Activated CD4-positive, alpha-beta T cell treated with anti-CD3 and anti-CD28 coated beads for 36 hours (primary cell): ENCODE data around the gene NUDT16L1. TPM values are rescaled to one million over a fixed set of nuclear protein-coding genes. Genes with fewer than 3 reads are reported as not detected.
"Not testable (repeated sequence)": the region's sequence is repeated elsewhere in the genome, so short reads cannot be mapped to it uniquely, and the experiment has no call there.

Experiments used
- ATAC-seq: fragments of 200-7000 bp; cut with Tn5 transposase; one replicate; pipeline ENCODE4 v1.10.0; 2021; ENCODE audit warnings: mild to moderate bottlenecking, moderate library complexity
- CTCF ChIA-PET: fragments of 350-600 bp; sonication (Branson Sonifier 250); formaldehyde crosslinking; loops from one replicate; lab custom pipeline; 2021; ENCODE audit warnings: antibody characterized with exemption; lab: Charles Lee
- POLR2A ChIA-PET: fragments of 350-600 bp; sonication (Branson Sonifier 250); formaldehyde crosslinking; loops from one replicate; lab custom pipeline; 2021; ENCODE audit warnings: antibody characterized with exemption, inconsistent platforms; lab: Charles Lee
- DNase-seq: peaks from one replicate; pipeline ENCODE4 v3.0.0-alpha.2; 2020
- H3K27ac Mint-ChIP-seq: one replicate; pipeline ENCODE4 v1.8.0; 2021; ENCODE audit warnings: mixed read lengths
- H3K27me3 Mint-ChIP-seq: one replicate; pipeline ENCODE4 v1.8.0; 2021; ENCODE audit warnings: mixed read lengths
- H3K36me3 Mint-ChIP-seq: one replicate; pipeline ENCODE4 v1.8.0; 2021; ENCODE audit warnings: low read depth, mixed read lengths
- H3K4me1 Mint-ChIP-seq: one replicate; pipeline ENCODE4 v1.8.0; 2021; ENCODE audit warnings: mixed read lengths
- H3K4me3 Mint-ChIP-seq: one replicate; pipeline ENCODE4 v1.8.0; 2021; ENCODE audit warnings: mild to moderate bottlenecking, moderate library complexity, mixed read lengths
- H3K9me3 Mint-ChIP-seq: one replicate; pipeline ENCODE4 v1.8.0; 2021; ENCODE audit warnings: low read depth, mixed read lengths
- intact Hi-C, 2 experiments: fragments of 100-400 bp; cut with DNase I in 1 of 2; cut with micrococcal nuclease in 1 of 2; formaldehyde crosslinking; loops; one replicate each; pipeline versions ENCODE4 v1.14.2 to v1.15.1; 2022 to 2024; cut with DNase I, micrococcal nuclease
- total RNA-seq, 2 experiments: library from RNA; stranded (reverse); gene quantifications; one replicate each; pipeline ENCODE4 v1.2.3, GENCODE V29; 2021

The NUDT16L1 gene
- total RNA-seq, 2 experiments from 2014 or later, result 16.4 to 22.5 TPM

DNA sequence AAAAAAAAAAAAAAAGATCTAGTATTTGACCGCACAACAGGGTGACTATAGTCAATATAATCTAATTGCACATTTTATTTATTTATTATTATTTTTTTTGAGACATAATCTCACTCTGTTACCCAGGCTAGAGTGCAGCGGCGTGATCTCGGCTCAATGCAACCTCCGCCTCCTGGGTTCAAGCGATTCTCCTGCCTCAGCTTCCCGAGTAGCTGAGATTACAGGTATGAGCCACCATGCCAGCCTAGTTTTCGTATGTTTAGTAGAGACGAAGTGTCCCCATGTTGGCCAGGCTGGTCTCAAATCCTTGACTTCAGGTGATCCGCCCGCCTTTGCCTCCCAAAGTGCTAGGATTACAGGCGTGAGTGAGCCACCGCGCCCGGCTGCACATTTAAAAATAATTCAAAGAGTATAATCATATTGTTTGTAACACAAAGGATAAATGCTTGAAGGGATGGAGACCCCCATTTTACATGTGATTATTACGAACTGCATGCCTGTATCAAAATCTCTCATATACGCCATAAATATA is 39.9 kb downstream of the NUDT16L1 start:
- H3K27me3 Mint-ChIP-seq, result no peaks in the 10 kb centered on the region
- ATAC-seq (no peak), DNase-seq (no peak)
- ChIA-PET POLR2A (interaction anchor here (1.3 to 1.6 kb wide), 3 partner anchors 38 to 117 kb away, joined by 4 to 10 read pairs (median 5); partner anchors contain the start of gene NUDT16L1), CTCF (interaction anchor here (0.6 to 1.6 kb wide), 4 partner anchors 185 to 479 kb away, joined by 3 to 7 read pairs (median 3); no protein-coding TSS in a partner anchor)
- peak overlapping the region; percentile 58 for H3K27ac Mint-ChIP-seq
- H3K9me3 Mint-ChIP-seq, result no peaks in the 10 kb centered on the region
- peaks cover 11% of the 10 kb centered on the region for H3K36me3 Mint-ChIP-seq
- intact Hi-C loops, result no loop called here
- peaks cover 13% of the 10 kb centered on the region for H3K4me1 Mint-ChIP-seq
- peak overlapping the region; percentile 86 for H3K4me3 Mint-ChIP-seq

DNA sequence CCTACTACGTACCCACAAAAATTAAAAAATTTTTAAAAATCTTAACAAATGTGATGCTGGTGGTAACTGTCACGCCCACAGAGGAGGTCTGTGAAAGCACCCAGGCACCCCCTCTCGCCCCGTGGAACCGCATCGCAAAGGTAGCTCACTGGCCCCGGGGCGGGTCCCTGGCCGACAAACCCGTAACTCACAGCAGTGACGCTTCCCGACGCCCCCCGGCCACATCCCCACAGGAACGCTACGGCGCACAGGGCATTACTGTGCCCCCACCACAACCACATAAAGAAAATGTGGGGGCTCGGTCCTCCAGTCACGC is 40.3 kb downstream of the NUDT16L1 start:
- ChIA-PET CTCF (interaction anchor here (0.6 to 1.8 kb wide), 8 partner anchors 35 to 480 kb away, joined by 3 to 7 read pairs (median 4); partner anchors contain the start of gene NUDT16L1), POLR2A (interaction anchor here (1.0 to 1.8 kb wide), 6 partner anchors 35 to 118 kb away, joined by 3 to 10 read pairs (median 4); partner anchors contain the start of genes NUDT16L1 and ROGDI)
- Mint-ChIP-seq H3K27me3 (no peaks in the 10 kb centered on the region), H3K4me1 (peaks cover 13% of the 10 kb centered on the region), H3K27ac (peak overlapping the region; percentile 58), H3K4me3 (peak overlapping the region; percentile 86), H3K36me3 (peaks cover 8% of the 10 kb centered on the region), H3K9me3 (no peaks in the 10 kb centered on the region)
- DNase-seq, result peak; percentile 51
- peak; percentile 5 for ATAC-seq
- intact Hi-C loops, result loop anchor here (1.0 to 2.0 kb wide), 21 partner anchors 34 to 853 kb away; partner anchors contain the start of genes MGRN1 (in 2 of the 2), NUDT16L1 (in 2 of the 2), ROGDI (in 2 of the 2) and ZNF500 (in 2 of the 2)

DNA sequence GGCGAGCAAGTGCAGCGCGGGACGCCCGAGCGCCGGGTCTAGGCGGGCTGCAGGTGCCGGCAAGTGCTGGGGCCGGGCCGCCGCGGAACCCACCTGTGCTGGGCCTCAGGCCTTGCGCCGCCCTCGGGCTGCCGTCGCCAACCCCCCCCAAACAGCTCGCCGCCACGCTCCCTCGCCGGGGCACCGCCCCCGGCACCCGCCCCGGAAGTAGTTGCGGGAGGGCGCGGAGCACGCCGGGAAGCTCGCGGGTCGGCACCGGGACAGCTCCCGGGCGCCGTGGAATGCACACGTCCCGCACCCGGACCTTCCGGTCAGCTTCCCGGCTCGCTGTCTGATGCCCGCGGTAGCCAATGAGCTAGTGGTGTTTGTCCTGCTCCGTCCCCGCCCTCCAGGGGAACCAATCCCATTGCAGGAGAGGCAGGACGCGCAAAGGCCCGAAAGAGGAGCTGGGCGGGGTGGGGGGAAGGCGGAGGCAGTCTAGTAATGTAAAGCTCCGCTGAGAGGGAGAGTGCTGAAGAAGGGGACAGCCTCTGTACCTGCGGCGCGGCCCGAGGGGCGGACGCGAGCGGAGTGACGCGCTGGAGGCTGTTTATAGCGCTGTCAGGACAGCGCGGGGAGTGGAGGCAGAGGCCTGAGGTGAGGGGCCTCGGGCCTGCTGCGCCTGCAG is 40.8 kb downstream of the NUDT16L1 start, which contains the start of the genes ANKS3 and DNAAF8:
Gene ANKS3 (minus strand): TSS at position 209 of the 667 bp plus-strand sequence. CDS start 4,122 bp downstream, outside the sequence.
Gene DNAAF8 (plus strand): TSS at position 475 of the 667 bp plus-strand sequence. CDS start 1,978 bp downstream, outside the sequence.
- peak; percentile 82 for ATAC-seq
- POLR2A ChIA-PET, result interaction anchor here (0.6 to 1.8 kb wide), 10 partner anchors 34 to 318 kb away, joined by 3 to 10 read pairs (median 5); partner anchors contain the start of genes MGRN1, NUDT16L1 and ROGDI
- peak; percentile 88 for DNase-seq

DNA sequence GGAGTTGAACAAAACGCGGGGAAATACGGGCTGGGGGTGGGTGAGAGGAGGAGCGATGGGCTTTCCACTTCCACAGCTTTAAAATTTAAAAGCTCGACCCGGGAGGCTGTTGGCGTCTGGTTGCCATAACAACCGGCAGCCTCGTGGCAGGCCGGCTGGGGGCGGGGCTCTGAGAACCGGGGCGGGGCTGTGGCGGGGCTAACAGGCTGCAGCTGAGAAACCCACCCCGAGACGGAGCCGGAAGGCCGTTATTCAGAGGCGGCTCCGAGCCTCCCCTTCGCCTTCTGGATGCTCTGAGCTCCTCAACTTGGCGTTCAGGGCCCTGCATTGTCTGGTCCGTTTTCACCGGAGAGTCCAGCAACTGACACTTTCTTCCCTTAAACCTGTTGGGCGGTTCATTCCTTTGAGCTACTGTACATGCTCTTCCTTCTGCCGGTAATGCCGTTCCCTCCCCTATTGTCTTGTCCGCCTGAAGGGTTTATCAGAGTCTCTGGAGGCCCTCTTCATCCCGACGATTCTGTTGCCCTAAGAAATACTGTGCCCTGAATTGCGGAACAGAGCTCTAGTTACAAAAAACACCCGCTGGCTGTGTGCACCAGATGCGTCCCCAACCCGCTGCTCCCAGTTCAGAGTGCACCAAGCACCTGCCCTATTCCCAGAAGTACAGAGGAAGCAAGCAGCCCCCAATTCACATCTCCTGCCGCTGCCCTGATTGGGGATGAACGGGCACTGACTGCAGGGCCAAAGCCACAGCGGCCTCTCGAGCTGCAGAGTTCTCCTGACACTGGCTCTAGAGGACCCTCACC is 41.6 kb downstream of the NUDT16L1 start:
- H3K4me3 Mint-ChIP-seq, result peak overlapping the region; percentile 86
- ATAC-seq (peak; percentile 77), DNase-seq (peak; percentile 96)
- ChIA-PET CTCF (interaction anchor here (0.6 to 1.8 kb wide), 11 partner anchors 9 to 1908 kb away, joined by 3 to 7 read pairs (median 3); partner anchors contain the start of gene ROGDI), POLR2A (interaction anchor here (0.6 to 1.8 kb wide), 10 partner anchors 34 to 319 kb away, joined by 3 to 10 read pairs (median 5); partner anchors contain the start of genes MGRN1, NUDT16L1 and ROGDI)
- H3K9me3 Mint-ChIP-seq, result no peaks in the 10 kb centered on the region
- peak overlapping the region; percentile 58 for H3K27ac Mint-ChIP-seq
- H3K4me1 Mint-ChIP-seq, result peaks cover 13% of the 10 kb centered on the region
- H3K27me3 Mint-ChIP-seq, result no peaks in the 10 kb centered on the region
- intact Hi-C loops, result loop anchor here (1.0 to 2.0 kb wide), 21 partner anchors 32 to 855 kb away; partner anchors contain the start of genes MGRN1 (in 2 of the 2), NUDT16L1 (in 2 of the 2), ROGDI (in 2 of the 2) and ZNF500 (in 2 of the 2)
- peaks cover 3% of the 10 kb centered on the region for H3K36me3 Mint-ChIP-seq

More for the DNA sequence above, 40.8 kb downstream of the NUDT16L1 start, which contains the start of the genes ANKS3 and DNAAF8:
- CTCF ChIA-PET, result interaction anchor here (0.6 to 1.8 kb wide), 12 partner anchors 9 to 480 kb away, joined by 3 to 7 read pairs (median 4); partner anchors contain the start of genes NUDT16L1 and ROGDI
- peaks cover 13% of the 10 kb centered on the region for H3K4me1 Mint-ChIP-seq
- peaks cover 3% of the 10 kb centered on the region for H3K36me3 Mint-ChIP-seq
- intact Hi-C loops, result loop anchor here (1.0 to 2.0 kb wide), 21 partner anchors 33 to 854 kb away; partner anchors contain the start of genes MGRN1 (in 2 of the 2), NUDT16L1 (in 2 of the 2), ROGDI (in 2 of the 2) and ZNF500 (in 2 of the 2)
- H3K27ac Mint-ChIP-seq, result peak within 1 kb of the TSS; percentile 58
- H3K27me3 Mint-ChIP-seq, result no peaks in the 10 kb centered on the region
- H3K4me3 Mint-ChIP-seq, result peak within 1 kb of the TSS; percentile 86
- H3K9me3 Mint-ChIP-seq, result no peaks in the 10 kb centered on the region

- no peaks in the 10 kb centered on the region for H3K36me3 Mint-ChIP-seq
- intact Hi-C loops, result no loop called here
- DNase-seq, result no peak
- peaks cover 13% of the 10 kb centered on the region for H3K4me1 Mint-ChIP-seq
- no peaks in the 10 kb centered on the region for H3K27me3 Mint-ChIP-seq
- CTCF ChIA-PET, result interaction anchor here (0.6 kb wide), 1 partner anchor 104 kb away, joined by 3 read pairs; no protein-coding TSS in a partner anchor
- POLR2A ChIA-PET, result no interaction called here
- no peak for ATAC-seq
- no peak overlapping the region for H3K27ac Mint-ChIP-seq
- no peaks in the 10 kb centered on the region for H3K9me3 Mint-ChIP-seq
- H3K4me3 Mint-ChIP-seq, result no peak overlapping the region
These were observed 43.2 kb downstream of the NUDT16L1 start for GRCh38 chr16:4736546-4736945.

DNA sequence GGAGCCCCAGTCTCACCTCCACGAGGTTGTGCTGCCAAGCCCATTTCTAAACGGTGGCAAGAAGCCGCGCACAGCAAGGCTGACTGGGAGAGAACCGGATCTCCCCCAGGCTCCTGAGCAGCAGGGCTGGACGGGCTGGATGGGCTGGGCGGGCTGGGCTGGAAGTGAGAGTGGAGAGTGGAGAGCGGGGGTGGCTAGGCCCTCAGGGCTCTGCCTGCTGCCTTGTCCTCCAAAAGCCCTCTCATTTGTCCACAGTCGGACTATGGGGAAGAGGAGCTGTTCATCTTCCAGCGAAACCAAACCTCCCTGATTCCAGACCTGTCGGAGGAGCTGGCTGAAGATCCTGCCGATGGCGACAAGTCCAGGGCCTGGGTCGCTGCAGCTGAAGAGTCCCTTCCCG is 44.2 kb downstream of the NUDT16L1 start:
- Mint-ChIP-seq H3K27me3 (no peaks in the 10 kb centered on the region), H3K9me3 (no peaks in the 10 kb centered on the region), H3K4me3 (no peak overlapping the region), H3K36me3 (no peaks in the 10 kb centered on the region), H3K4me1 (peaks cover 13% of the 10 kb centered on the region), H3K27ac (no peak overlapping the region)
- POLR2A ChIA-PET, result no interaction called here
- intact Hi-C loops, result no loop called here
- ATAC-seq (no peak), DNase-seq (no peak)
- CTCF ChIA-PET, result interaction anchor here (0.6 kb wide), 1 partner anchor 152 kb away, joined by 3 read pairs; no protein-coding TSS in a partner anchor

DNA sequence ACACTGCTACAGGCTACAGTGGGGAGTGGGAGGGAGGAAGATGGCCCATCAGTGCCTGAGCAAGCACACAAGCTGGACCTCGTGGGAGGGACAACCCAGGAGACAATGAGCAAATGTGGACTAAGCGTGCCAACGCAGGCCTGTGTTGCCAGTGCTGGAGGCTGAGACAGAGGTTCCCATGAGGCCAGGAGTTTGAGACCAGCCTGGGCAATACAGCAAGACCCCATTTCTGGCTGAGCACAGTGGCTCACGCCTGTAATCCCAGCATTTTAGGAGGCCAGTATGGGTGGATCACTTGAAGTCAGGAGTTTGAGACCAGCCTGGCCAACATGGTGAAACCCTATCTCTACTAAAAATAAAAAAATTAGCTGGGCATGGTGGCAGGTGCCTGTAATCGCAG is 45.0 kb downstream of the NUDT16L1 start:
- intact Hi-C loops, H3K9me3 Mint-ChIP-seq, H3K36me3 Mint-ChIP-seq, POLR2A ChIA-PET, ATAC-seq, DNase-seq, CTCF ChIA-PET, H3K27ac Mint-ChIP-seq, H3K4me3 Mint-ChIP-seq, H3K27me3 Mint-ChIP-seq: not testable (repeated sequence)
- H3K4me1 Mint-ChIP-seq, result peaks cover 11% of the 10 kb centered on the region

- POLR2A ChIA-PET, result no interaction called here
- Mint-ChIP-seq H3K9me3 (no peaks in the 10 kb centered on the region), H3K4me1 (peaks cover 6% of the 10 kb centered on the region), H3K27me3 (no peaks in the 10 kb centered on the region), H3K27ac (peak overlapping the region; percentile 47), H3K36me3 (no peaks in the 10 kb centered on the region), H3K4me3 (no peak overlapping the region)
- DNase-seq (no peak), ATAC-seq (peak; percentile 16)
- intact Hi-C loops, result no loop called here
- CTCF ChIA-PET, result no interaction called here
These were observed 50.0 kb downstream of the NUDT16L1 start for GRCh38 chr16:4743226-4743878.

GRCh38 chr16:4744555-4745273 is 51.4 kb downstream of the NUDT16L1 start:
- no peaks in the 10 kb centered on the region for H3K36me3 Mint-ChIP-seq
- ATAC-seq, result no peak
- no peak for DNase-seq
- ChIA-PET POLR2A (no interaction called here), CTCF (no interaction called here)
- H3K4me3 Mint-ChIP-seq, result no peak overlapping the region
- intact Hi-C loops, result no loop called here
- peaks cover 6% of the 10 kb centered on the region for H3K4me1 Mint-ChIP-seq
- no peaks in the 10 kb centered on the region for H3K27me3 Mint-ChIP-seq
- H3K9me3 Mint-ChIP-seq, result no peaks in the 10 kb centered on the region
- H3K27ac Mint-ChIP-seq, result no peak overlapping the region

DNA sequence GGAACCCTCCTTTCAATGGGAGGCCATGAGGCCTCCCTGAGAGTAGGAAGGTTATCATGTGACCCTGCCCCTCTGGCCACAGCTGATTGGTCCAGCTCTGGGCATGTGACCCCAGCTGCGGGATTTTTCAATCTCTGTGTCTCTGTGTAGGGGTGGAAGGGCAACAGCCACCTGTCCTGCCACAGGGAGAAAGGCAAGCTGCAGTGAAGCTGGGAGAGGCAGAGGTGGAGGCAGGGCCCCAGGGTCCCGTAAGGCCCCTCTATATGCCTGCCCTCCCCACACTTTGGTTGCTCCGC is 51.9 kb downstream of the NUDT16L1 start:
- intact Hi-C loops, result no loop called here
- no peak overlapping the region for H3K27ac Mint-ChIP-seq
- no peak overlapping the region for H3K4me3 Mint-ChIP-seq
- POLR2A ChIA-PET, result no interaction called here
- CTCF ChIA-PET, result no interaction called here
- H3K27me3 Mint-ChIP-seq, result no peaks in the 10 kb centered on the region
- DNase-seq (no peak), ATAC-seq (no peak)
- no peaks in the 10 kb centered on the region for H3K36me3 Mint-ChIP-seq
- H3K4me1 Mint-ChIP-seq, result peaks cover 6% of the 10 kb centered on the region
- no peaks in the 10 kb centered on the region for H3K9me3 Mint-ChIP-seq
